GM19467 (cell line): ENCODE results near the gene IGHMBP2.
"Not testable (repeated sequence)": the region's sequence is repeated elsewhere in the genome, so short reads cannot be mapped to it uniquely, and the experiment has no call there.

Experiments
- ATAC-seq: cut with Tn5 transposase; IDR thresholded peaks from one replicate; pipeline ENCODE4 v1.9.1; 2021; ENCODE audit warnings: mild to moderate bottlenecking, moderate library complexity; ENCODE audit not compliant: unreplicated experiment

Gene IGHMBP2

GRCh38 chr11:68903288-68904247, at the start of gene IGHMBP2, which contains the start of gene MRPL21:
Gene IGHMBP2, plus strand, starts transcription at chr11:68903891. Its CDS starts 62 bp downstream, at chr11:68903953.
Gene MRPL21, minus strand, starts transcription at chr11:68903832. Its CDS starts 22 bp downstream, at chr11:68903810.
- peak; percentile 84 for ATAC-seq

GRCh38 chr11:68854273-68854958, 49.3 kb upstream of the IGHMBP2 start:
- no peak for ATAC-seq

GRCh38 chr11:68855205-68855981, 48.3 kb upstream of the IGHMBP2 start:
- ATAC-seq: no peak

GRCh38 chr11:68856425-68857030, 47.2 kb upstream of the IGHMBP2 start:
- not testable (repeated sequence) for ATAC-seq

GRCh38 chr11:68857037-68857586, 46.6 kb upstream of the IGHMBP2 start:
- ATAC-seq: no peak

- ATAC-seq: no peak
Observed at GRCh38 chr11:68859123-68859522, 44.6 kb upstream of the IGHMBP2 start.

GRCh38 chr11:68862421-68862820, 41.3 kb upstream of the IGHMBP2 start:
- ATAC-seq: no peak

- no peak for ATAC-seq
Observed at GRCh38 chr11:68863553-68864265, 40.0 kb upstream of the IGHMBP2 start.

GRCh38 chr11:68865241-68865640, 38.5 kb upstream of the IGHMBP2 start:
- ATAC-seq: no peak

- no peak for ATAC-seq
Observed at GRCh38 chr11:68867066-68867465, 36.6 kb upstream of the IGHMBP2 start.

- no peak for ATAC-seq
Observed at GRCh38 chr11:68868221-68868835, 35.4 kb upstream of the IGHMBP2 start.

- no peak for ATAC-seq
Observed at GRCh38 chr11:68870470-68870869, 33.2 kb upstream of the IGHMBP2 start.

GRCh38 chr11:68872216-68873003, 31.3 kb upstream of the IGHMBP2 start:
- no peak for ATAC-seq

GRCh38 chr11:68878022-68878421, 25.7 kb upstream of the IGHMBP2 start:
- ATAC-seq: no peak

GRCh38 chr11:68880851-68881250, 22.8 kb upstream of the IGHMBP2 start:
- ATAC-seq: no peak

- no peak for ATAC-seq
Observed at GRCh38 chr11:68881320-68881719, 22.4 kb upstream of the IGHMBP2 start.

- ATAC-seq: no peak
Observed at GRCh38 chr11:68882391-68882790, 21.3 kb upstream of the IGHMBP2 start.

- ATAC-seq: not testable (repeated sequence)
Observed at GRCh38 chr11:68884827-68885226, 18.9 kb upstream of the IGHMBP2 start.
